Mammary epithelial cell (primary cell): ENCODE measurements around the gene CDC6.

Source experiments
- CTCF ChIP-seq, 2 donors: IDR thresholded peaks in 1 of 2; conservative IDR thresholded peaks in 1 of 2; 2 replicates each; pipeline ENCODE4 v1.5.1; 2011 to 2012; ENCODE audit warnings: inconsistent platforms in 2 of 2, low read length in 2 of 2, mild to moderate bottlenecking in 2 of 2, control low read depth in 1 of 2, low read depth in 1 of 2; ENCODE audit not compliant: insufficient read depth in 1 of 2; ENCODE audit errors: extremely low read depth in 1 of 2
- EZH2 ChIP-seq: IDR thresholded peaks from 2 replicates; pipeline ENCODE4 v1.6.1; 2012; ENCODE audit warnings: low read length, inconsistent platforms, borderline replicate concordance

GRCh38 chr17:40286473-40286872, 1.2 kb upstream of the CDC6 start:
- TF ChIP-seq CTCF (conservative IDR thresholded peaks at IDR 0.05 in 1 of 2, IDR thresholded peaks at IDR 0.05 in 1 of 2; ENCODE audit: extremely low read depth in 1 of 2, insufficient read depth in 1 of 2, low read depth in 1 of 2, low read length in 2 of 2) (no peak), EZH2 (no peak)
